NCI-H748 treated with DMSO at 0.1 percent for 48 hours (cell line): ENCODE measurements around the gene SERPINB5.

Experiments
- DNase-seq: peaks from one replicate; lab custom pipeline; 2025; lab: John Stamatoyannopoulos, UW

SERPINB5 gene

GRCh38 chr18:63470751-63471150 is 6.0 kb upstream of the SERPINB5 start:
- DNase-seq: no peak

DNA sequence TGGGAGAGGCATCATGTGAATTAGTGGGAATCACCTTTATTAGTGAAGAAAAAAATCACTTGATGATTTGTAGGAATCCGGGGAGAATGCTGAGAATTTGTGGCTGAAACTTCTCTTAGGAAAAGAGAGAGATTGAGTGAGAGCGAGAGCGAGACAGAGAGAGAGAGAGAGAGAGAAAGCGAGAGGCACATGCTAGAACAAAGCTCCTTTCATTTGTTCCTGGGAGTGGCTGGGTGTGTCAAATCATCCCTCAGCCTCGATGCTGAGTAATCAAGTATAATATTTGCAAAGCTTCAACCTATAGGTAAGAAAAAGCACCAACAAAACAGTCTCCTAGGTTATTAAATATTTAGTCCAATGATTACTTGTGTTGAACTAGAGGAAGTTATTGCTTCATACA is 4.4 kb upstream of the SERPINB5 start:
- peak; percentile 63 for DNase-seq

DNA sequence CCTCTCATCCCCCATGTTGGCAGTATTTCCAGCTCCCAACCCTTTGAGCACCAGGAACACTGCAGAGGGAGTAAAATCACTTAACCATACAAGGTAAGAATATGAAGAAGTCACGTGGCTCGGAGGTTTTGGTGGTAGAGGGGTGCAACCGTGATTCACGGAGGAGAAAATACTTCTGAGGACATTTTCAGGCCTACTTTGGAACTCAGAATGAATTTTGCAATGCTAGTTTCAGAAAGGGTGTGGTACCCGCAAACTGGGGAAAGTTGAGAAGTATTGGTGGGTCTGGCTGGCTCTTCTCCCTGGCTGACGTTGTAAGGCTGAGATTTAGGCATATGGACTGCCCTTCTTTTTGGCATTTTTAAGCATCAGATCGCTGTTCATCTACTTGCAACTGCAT is 442 bp downstream of the SERPINB5 start:
- DNase-seq: no peak

GRCh38 chr18:63477968-63478367 is 1.2 kb downstream of the SERPINB5 start:
- no peak for DNase-seq

- no peak for DNase-seq
Observed at GRCh38 chr18:63479826-63480225, 3.1 kb downstream of the SERPINB5 start.

GRCh38 chr18:63480476-63480875 is 3.7 kb downstream of the SERPINB5 start:
- DNase-seq: no peak

- DNase-seq: no peak
Observed at GRCh38 chr18:63480915-63481314, 4.2 kb downstream of the SERPINB5 start.

GRCh38 chr18:63487676-63488075 is 10.9 kb downstream of the SERPINB5 start:
- DNase-seq: no peak

GRCh38 chr18:63488160-63488559 is 11.4 kb downstream of the SERPINB5 start:
- no peak for DNase-seq

DNA sequence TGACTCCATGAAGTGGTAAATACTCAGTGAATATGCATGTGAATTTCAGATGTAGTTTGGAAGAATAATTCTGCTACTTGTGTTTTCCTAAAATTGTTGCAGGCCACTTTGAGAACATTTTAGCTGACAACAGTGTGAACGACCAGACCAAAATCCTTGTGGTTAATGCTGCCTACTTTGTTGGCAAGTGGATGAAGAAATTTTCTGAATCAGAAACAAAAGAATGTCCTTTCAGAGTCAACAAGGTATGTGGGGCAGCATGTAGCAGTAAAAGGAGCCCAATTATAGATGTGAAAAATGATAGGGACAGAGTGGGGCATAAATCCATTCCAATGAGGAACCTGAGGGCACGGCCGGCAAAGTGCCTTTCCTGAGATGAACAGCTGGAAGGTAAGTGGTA is 16.1 kb downstream of the SERPINB5 start:
- DNase-seq: no peak

GRCh38 chr18:63495675-63496074 is 18.9 kb downstream of the SERPINB5 start:
- no peak for DNase-seq

DNA sequence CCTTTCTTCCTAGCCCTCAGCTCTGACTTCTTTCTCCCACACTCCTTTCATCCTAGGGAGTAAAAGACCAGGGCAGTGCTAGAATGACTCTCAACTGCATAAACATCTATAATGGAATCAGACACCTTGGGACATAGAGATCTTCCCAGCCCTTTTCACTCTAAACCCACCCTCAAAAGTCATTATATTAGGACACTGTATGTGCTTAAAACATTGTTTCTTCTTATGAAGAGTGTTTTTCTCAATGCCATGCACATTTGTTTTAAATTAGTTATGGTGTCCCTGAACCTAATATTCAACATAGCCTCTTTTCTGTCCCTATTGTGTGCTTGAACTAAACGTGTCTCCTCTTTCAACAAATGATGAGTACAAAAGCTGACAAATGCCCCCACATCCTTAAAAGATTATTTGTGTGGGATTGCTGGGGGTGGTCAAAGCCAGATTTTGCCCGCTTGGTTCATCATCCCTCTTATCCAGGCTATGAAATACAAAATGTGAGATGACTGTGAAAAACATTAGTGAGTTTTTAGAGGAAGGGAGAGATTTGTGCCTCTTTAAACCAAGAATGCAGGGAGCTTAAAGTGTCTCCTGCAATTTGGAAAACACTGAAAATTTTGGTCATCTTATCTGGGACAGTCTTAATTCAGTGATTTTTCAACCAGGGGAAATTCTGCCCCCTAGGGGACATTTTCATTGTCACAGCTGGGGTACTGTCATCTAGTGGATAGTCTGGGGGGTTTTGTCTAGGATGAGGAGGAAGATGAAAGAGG is 29.0 kb downstream of the SERPINB5 start:
- DNase-seq: no peak

GRCh38 chr18:63506336-63506646 is 29.5 kb downstream of the SERPINB5 start:
- no peak for DNase-seq

DNA sequence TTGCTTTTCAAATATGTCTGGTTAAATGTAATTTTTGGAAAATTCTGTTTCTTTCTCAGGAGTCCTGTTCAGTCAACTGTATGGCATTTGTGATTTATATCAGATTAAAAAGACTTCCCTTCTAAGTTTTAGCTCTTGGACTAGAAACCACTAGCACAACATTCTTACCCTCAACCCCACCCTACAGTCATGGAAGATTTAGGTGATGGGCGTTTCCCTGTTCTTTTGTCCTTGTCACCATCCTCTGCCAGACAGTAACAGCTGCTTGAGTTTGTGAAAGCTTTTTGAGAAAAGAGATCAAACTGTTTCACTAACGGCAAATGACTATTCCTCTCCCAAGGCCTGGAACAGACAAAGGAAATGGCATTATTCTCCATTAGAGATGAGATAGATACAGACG is 31.8 kb downstream of the SERPINB5 start:
- no peak for DNase-seq

DNA sequence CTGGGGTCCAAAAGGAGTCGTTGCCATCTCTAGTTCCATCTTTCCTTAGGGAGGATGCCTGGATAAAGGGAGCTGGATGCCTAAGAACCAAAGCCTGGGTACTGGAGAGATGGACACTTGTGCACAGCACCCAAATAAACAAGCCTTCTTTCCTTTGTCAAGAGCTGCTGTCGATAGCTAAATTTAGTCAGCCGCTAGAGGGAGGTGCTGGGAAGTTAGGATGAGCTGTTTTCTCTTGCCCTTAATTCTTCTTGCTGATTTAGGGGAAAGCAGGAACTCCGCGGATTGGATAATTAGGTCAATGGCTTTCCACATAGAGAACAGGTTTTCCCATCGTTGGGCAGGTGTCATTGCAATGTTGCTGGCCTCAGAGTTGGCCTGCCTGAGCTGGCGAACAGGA is 34.5 kb downstream of the SERPINB5 start:
- DNase-seq: peak; percentile 82

GRCh38 chr18:63514326-63514725 is 37.6 kb downstream of the SERPINB5 start:
- DNase-seq: no peak

DNA sequence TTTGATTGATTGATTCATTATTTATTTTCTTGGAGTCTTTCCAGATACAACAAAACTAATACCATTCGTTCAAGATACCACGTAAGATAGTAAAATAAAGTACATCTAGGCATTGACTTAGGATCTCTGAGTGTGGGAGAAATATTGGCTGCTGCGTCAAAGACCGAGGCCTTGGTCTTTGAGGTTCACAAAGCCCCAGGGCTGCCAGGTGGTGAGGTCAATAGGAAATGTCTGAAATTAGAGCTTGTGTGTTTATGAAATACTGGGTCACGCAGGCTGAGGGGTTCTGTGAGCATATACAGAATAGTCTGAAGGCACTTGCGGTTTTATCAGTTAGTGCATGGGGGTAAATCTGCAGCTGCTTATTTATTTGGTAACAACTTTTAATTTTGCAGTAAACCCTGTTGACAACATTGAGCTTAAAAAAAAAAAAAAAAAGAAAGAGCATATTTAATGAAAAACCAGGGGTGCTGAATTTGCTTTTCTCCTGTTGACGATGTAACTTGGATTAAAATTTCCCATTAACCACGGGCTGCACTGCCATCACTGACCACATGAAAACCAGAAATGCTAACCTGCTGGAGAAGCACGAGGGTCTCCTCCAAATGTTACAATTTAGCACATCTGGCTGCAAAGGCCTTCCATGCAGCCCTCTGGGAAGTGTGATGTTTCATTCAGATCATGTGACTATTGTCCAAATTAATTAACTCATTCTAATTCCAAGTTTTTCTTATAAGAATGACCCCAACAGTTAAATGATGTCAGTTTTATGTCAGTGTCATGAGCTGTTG is 38.3 kb downstream of the SERPINB5 start:
- DNase-seq: no peak

GRCh38 chr18:63515801-63516200 is 39.0 kb downstream of the SERPINB5 start:
- DNase-seq: no peak

DNA sequence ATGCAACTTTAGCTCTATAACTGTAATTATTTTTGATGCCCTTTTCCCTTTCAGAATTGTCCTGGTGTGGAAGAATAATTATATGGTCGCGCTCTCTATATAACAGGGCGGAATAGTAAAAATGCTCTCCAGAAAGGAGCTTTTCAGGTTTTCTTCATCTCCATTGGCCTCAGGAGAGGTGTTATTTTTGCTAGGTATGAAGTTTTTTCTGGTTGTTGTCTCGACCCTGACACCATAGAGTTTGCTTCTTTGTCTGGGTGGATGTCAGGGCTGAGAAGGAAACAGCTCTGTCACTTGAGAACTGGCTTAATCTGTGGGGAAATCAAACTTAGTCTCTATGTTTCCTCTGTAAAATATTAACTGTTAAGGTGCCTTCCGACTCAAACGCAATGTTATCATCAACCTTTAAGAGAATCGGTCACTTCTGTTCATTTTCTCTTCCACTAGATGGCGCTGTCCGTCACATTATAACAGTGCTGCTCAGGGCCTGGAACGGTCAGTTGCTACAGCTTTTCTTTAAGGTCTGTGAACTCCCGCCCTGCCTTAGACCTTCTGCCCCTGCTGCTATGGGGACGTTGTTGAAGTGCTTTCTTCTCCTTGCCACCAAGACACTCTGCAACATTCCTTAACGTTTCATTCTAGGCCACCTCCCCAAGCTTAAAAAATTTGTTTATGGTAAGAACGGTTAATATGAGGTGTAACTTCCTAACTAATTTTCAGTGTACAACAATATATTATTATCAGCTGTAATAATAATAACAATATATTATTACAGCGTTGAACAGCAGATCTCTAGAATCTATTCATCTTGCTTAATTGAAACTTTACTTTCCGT is 41.6 kb downstream of the SERPINB5 start:
- peak; percentile 81 for DNase-seq

GRCh38 chr18:63520053-63520685 is 43.4 kb downstream of the SERPINB5 start:
- no peak for DNase-seq

- no peak for DNase-seq
Observed at GRCh38 chr18:63523660-63524059, 46.9 kb downstream of the SERPINB5 start.

GRCh38 chr18:63527251-63527650 is 50.5 kb downstream of the SERPINB5 start:
- no peak for DNase-seq
